Measurements from ENCODE around the gene CD180. TPM values are rescaled to one million over a fixed set of nuclear protein-coding genes. Genes with fewer than 3 reads are reported as not detected.

CD180 gene
- total and polyA plus RNA-seq, 4 donors: 0.59 to 2.6 (median 2.2) TPM

DNA sequence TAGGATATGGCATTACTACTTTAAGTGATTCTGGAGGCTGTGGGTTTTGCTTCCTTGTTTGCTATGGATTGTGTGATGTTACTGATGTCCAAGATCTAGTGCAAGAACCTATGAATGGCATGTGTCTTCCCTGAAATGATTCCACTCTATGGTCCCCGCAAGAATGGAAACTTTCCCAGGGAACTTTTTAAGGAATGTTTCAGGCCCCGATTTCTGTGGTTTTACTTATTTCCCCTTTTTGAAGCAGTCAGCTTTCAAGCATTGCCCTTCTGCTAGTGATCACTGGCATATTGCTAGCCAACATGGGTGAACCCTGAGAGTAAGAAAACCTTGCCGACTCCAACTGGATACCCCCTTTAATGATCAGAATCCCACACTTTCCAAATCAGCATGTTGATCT is 26.6 kb upstream of the CD180 start:
- DNase-seq (no peak), ATAC-seq (ENCODE audit: insufficient read depth, low FRiP score) (no peak)
- H3K9ac ChIP-seq (ENCODE audit: insufficient read depth in 1 of 2, low read length in 2 of 2): no peak overlapping the region
- no peaks in the 10 kb centered on the region for H3K4me1 ChIP-seq (ENCODE audit: control insufficient read depth in 5 of 5, insufficient read depth in 5 of 5, low read length in 5 of 5)
- no peaks in the 10 kb centered on the region for H3K36me3 ChIP-seq (ENCODE audit: control insufficient read depth in 4 of 4, insufficient read depth in 4 of 4, low read length in 4 of 4)
- no peaks in the 10 kb centered on the region for H3K9me3 ChIP-seq (ENCODE audit: control insufficient read depth in 4 of 4, insufficient read depth in 3 of 4, low read length in 3 of 4)
- TF ChIP-seq, protein P1, sequence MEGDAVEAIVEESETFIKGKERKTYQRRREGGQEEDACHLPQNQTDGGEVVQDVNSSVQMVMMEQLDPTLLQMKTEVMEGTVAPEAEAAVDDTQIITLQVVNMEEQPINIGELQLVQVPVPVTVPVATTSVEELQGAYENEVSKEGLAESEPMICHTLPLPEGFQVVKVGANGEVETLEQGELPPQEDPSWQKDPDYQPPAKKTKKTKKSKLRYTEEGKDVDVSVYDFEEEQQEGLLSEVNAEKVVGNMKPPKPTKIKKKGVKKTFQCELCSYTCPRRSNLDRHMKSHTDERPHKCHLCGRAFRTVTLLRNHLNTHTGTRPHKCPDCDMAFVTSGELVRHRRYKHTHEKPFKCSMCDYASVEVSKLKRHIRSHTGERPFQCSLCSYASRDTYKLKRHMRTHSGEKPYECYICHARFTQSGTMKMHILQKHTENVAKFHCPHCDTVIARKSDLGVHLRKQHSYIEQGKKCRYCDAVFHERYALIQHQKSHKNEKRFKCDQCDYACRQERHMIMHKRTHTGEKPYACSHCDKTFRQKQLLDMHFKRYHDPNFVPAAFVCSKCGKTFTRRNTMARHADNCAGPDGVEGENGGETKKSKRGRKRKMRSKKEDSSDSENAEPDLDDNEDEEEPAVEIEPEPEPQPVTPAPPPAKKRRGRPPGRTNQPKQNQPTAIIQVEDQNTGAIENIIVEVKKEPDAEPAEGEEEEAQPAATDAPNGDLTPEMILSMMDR (IDR thresholded peaks at IDR 0.05; ENCODE audit: control extremely low read depth, extremely low read depth): no peak
- H3K27me3 ChIP-seq (ENCODE audit: control insufficient read depth in 3 of 3, insufficient read depth in 3 of 3, low read length in 2 of 3): no peaks in the 10 kb centered on the region
- WGBS, 2 donors: 43 to 72% methylated on average over 3 of the region's 3 CpGs
- no peak overlapping the region for H3K27ac ChIP-seq (ENCODE audit: low read depth in 1 of 2, low read length in 1 of 2)
- no peak overlapping the region for H3K4me3 ChIP-seq

- H3K27ac ChIP-seq (ENCODE audit: low read depth in 1 of 2, low read length in 1 of 2): peak overlapping the region in 1 of 2 donors; percentile 76
- no peak overlapping the region for H3K9ac ChIP-seq (ENCODE audit: insufficient read depth in 1 of 2, low read length in 2 of 2)
- DNase-seq (no peak), ATAC-seq (ENCODE audit: insufficient read depth, low FRiP score) (no peak)
- H3K27me3 ChIP-seq (ENCODE audit: control insufficient read depth in 3 of 3, insufficient read depth in 3 of 3, low read length in 2 of 3): no peaks in the 10 kb centered on the region
- H3K36me3 ChIP-seq (ENCODE audit: control insufficient read depth in 4 of 4, insufficient read depth in 4 of 4, low read length in 4 of 4): no peaks in the 10 kb centered on the region
- no peak overlapping the region for H3K4me3 ChIP-seq
- 70 to 78% methylated on average over 5 of the region's 5 CpGs for WGBS, 2 donors
- no peaks in the 10 kb centered on the region for H3K4me1 ChIP-seq (ENCODE audit: control insufficient read depth in 5 of 5, insufficient read depth in 5 of 5, low read length in 5 of 5)
- H3K9me3 ChIP-seq (ENCODE audit: control insufficient read depth in 4 of 4, insufficient read depth in 3 of 4, low read length in 3 of 4): no peaks in the 10 kb centered on the region
- TF ChIP-seq, protein P1 (IDR thresholded peaks at IDR 0.05; ENCODE audit: control extremely low read depth, extremely low read depth): no peak
These were observed 25.8 kb upstream of the CD180 start for GRCh38 chr5:67222243-67223025.

GRCh38 chr5:67221487-67222242 is 25.1 kb upstream of the CD180 start:
- DNase-seq (no peak), ATAC-seq (ENCODE audit: insufficient read depth, low FRiP score) (peak; percentile 34)
- H3K36me3 ChIP-seq (ENCODE audit: control insufficient read depth in 4 of 4, insufficient read depth in 4 of 4, low read length in 4 of 4): no peaks in the 10 kb centered on the region
- no peak overlapping the region for H3K4me3 ChIP-seq
- no peak overlapping the region for H3K9ac ChIP-seq (ENCODE audit: insufficient read depth in 1 of 2, low read length in 2 of 2)
- H3K27me3 ChIP-seq (ENCODE audit: control insufficient read depth in 3 of 3, insufficient read depth in 3 of 3, low read length in 2 of 3): no peaks in the 10 kb centered on the region
- H3K9me3 ChIP-seq (ENCODE audit: control insufficient read depth in 4 of 4, insufficient read depth in 3 of 4, low read length in 3 of 4): no peaks in the 10 kb centered on the region
- H3K27ac ChIP-seq (ENCODE audit: low read depth in 1 of 2, low read length in 1 of 2): peak overlapping the region in 1 of 2 donors; percentile 76
- WGBS, 2 donors: 57 to 71% methylated on average over 9 of the region's 9 CpGs
- TF ChIP-seq, protein P1 (IDR thresholded peaks at IDR 0.05; ENCODE audit: control extremely low read depth, extremely low read depth): no peak
- peaks cover 0 to 6% (median 2%) of the 10 kb centered on the region in 5 donors for H3K4me1 ChIP-seq (ENCODE audit: control insufficient read depth in 5 of 5, insufficient read depth in 5 of 5, low read length in 5 of 5)

Measured in lung (tissue), 12 donors.